NB4 (cell line): ENCODE results near the gene TEX22.

Experiments used
- MAX ChIP-seq: IDR thresholded peaks from 2 replicates; pipeline ENCODE4 v1.6.1; 2011; ENCODE audit warnings: low read depth, low read length
- POLR2A ChIP-seq: IDR thresholded peaks from 2 replicates; pipeline ENCODE4 v1.6.1; 2011; ENCODE audit warnings: mild to moderate bottlenecking; ENCODE audit not compliant: insufficient read length; ENCODE audit errors: extremely low read depth
- TF ChIP-seq, protein P1 (sequence below): IDR thresholded peaks from one replicate; pipeline ENCODE4 v1.5.1; 2012; ENCODE audit warnings: low read depth, low read length

DNA sequence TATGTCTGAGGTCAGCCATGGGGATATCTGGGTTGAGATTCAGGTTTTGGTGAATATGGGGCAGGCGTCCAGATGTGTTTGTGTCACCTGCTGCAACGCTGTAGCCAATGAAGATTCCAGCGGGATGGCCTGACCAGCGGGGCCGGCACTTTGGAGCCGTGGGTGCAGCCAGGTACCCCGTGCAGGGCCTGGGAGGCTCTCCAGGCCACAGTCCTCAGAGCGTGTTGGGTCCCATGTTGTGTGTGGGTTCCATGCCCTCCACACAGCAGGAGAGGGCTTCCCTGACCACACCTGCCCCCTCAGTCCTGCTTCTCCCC is 2.8 kb upstream of the TEX22 start:
- TF ChIP-seq MAX (no peak), POLR2A (no peak)
- TF ChIP-seq, protein P1, sequence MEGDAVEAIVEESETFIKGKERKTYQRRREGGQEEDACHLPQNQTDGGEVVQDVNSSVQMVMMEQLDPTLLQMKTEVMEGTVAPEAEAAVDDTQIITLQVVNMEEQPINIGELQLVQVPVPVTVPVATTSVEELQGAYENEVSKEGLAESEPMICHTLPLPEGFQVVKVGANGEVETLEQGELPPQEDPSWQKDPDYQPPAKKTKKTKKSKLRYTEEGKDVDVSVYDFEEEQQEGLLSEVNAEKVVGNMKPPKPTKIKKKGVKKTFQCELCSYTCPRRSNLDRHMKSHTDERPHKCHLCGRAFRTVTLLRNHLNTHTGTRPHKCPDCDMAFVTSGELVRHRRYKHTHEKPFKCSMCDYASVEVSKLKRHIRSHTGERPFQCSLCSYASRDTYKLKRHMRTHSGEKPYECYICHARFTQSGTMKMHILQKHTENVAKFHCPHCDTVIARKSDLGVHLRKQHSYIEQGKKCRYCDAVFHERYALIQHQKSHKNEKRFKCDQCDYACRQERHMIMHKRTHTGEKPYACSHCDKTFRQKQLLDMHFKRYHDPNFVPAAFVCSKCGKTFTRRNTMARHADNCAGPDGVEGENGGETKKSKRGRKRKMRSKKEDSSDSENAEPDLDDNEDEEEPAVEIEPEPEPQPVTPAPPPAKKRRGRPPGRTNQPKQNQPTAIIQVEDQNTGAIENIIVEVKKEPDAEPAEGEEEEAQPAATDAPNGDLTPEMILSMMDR: no peak
